A549 (cell line): ENCODE measurements around the gene SLC5A10. TPM values are rescaled to one million over a fixed set of nuclear protein-coding genes. Genes with fewer than 3 reads are reported as not detected.

ENCODE experiments used
- ATAC-seq, 2 experiments: fragments of 200-7000 bp in 1 of 2; fragments of >200 bp in 1 of 2; cut with Nextera tagmentation in 1 of 2; cut with Tn5 transposase in 1 of 2; 3 replicates each; pipeline versions ENCODE4 v1.8.0 to v1.9.1; 2018 to 2020; ENCODE audit warnings: mild to moderate bottlenecking in 1 of 2, moderate library complexity in 1 of 2
- CTCF ChIA-PET: fragments of 300-600 bp; sonication (Branson Sonifier 250); formaldehyde crosslinking; extraction: SDS; loops from one replicate; lab custom pipeline; 2021; ENCODE audit warnings: antibody characterized with exemption, inconsistent platforms; lab: Yijun Ruan, JAX
- POLR2A ChIA-PET: fragments of 350-600 bp; formaldehyde crosslinking; extraction: SDS; loops from one replicate; lab custom pipeline; 2021; ENCODE audit warnings: antibody characterized with exemption, inconsistent platforms; lab: Yijun Ruan, JAX
- DNase-seq, 2 experiments: peaks; one replicate each; pipeline versions ENCODE4 v3.0.0 to v3.0.0-alpha.2; 2011 to 2016; ENCODE audit warnings: low read depth in 1 of 2, low spot score in 1 of 2
- FAIRE-seq: peaks from 2 replicates; lab custom pipeline; 2011; peaks lifted over from hg19 to GRCh38; lab: Jason Lieb, UNC
- H3K27ac ChIP-seq, 2 experiments: fragments of >200 bp; sonication (Bioruptor Twin); formaldehyde crosslinking; 3 replicates each; pipeline ENCODE4 v1.5.1; 2016 to 2017
- H3K4me1 ChIP-seq: fragments of >200 bp; sonication (Bioruptor Twin); formaldehyde crosslinking; 3 replicates; pipeline ENCODE4 v1.6.1; 2016
- H3K4me2 ChIP-seq: fragments of >200 bp; sonication (Bioruptor Twin); formaldehyde crosslinking; 3 replicates; pipeline ENCODE4 v1.6.1; 2016
- H3K4me3 ChIP-seq: fragments of >200 bp; sonication (Bioruptor Twin); formaldehyde crosslinking; 3 replicates; pipeline ENCODE4 v1.5.1; 2016
- H3K9me3 ChIP-seq: fragments of >200 bp; sonication (Bioruptor Twin); formaldehyde crosslinking; 3 replicates; pipeline ENCODE4 v1.6.1; 2016
- CBX2 ChIP-seq: fragments of 200-600 bp; sonication (generic); IDR thresholded peaks from 2 replicates; pipeline ENCODE4 v1.6.1; 2016; ENCODE audit warnings: low read depth, mild to moderate bottlenecking, borderline replicate concordance
- CBX8 ChIP-seq: fragments of 200-600 bp; sonication (generic); IDR thresholded peaks from 2 replicates; pipeline ENCODE4 v1.6.1; 2016
- CTCF ChIP-seq: fragments of >200 bp; sonication (Bioruptor Twin); formaldehyde crosslinking; IDR thresholded peaks from 3 replicates; pipeline ENCODE4 v1.5.1; 2016
- EHF ChIP-seq: fragments of 250-450 bp; sonication (Bioruptor Pico); IDR thresholded peaks from 2 replicates; pipeline ENCODE4 v1.5.0; 2020; ENCODE audit warnings: mild to moderate bottlenecking
- EP300 ChIP-seq, 2 experiments: fragments of >200 bp; sonication (Bioruptor Twin); formaldehyde crosslinking; IDR thresholded peaks; 2 replicates in 1 of 2; 3 replicates in 1 of 2; pipeline ENCODE4 v1.6.1; 2016 to 2017
- FOSL2 ChIP-seq, 2 experiments: fragments of 450-650 bp in 1 of 2; fragments of >200 bp in 1 of 2; sonication (Bioruptor Twin) in 1 of 2; formaldehyde crosslinking; IDR thresholded peaks; 2 replicates each; pipeline versions ENCODE4 v1.5.0 to v1.6.1; 2016 to 2020; ENCODE audit warnings: mild to moderate bottlenecking in 1 of 2, moderate library complexity in 1 of 2
- FOXS1 ChIP-seq: fragments of 250-450 bp; sonication (Bioruptor Pico); IDR thresholded peaks from 2 replicates; pipeline ENCODE4 v1.5.0; 2020; ENCODE audit warnings: mild to moderate bottlenecking, moderate library complexity
- GATA3 ChIP-seq: IDR thresholded peaks from 2 replicates; pipeline ENCODE4 v1.6.1; 2012; ENCODE audit warnings: borderline replicate concordance
- HOXA7 ChIP-seq: fragments of 250-450 bp; sonication (Bioruptor Pico); IDR thresholded peaks from 2 replicates; pipeline ENCODE4 v1.5.0; 2020; ENCODE audit warnings: mild to moderate bottlenecking, moderate library complexity
- HOXB13 ChIP-seq: fragments of 250-450 bp; sonication (Bioruptor Pico); IDR thresholded peaks from 2 replicates; pipeline ENCODE4 v1.5.0; 2020; ENCODE audit warnings: low read depth, mild to moderate bottlenecking, moderate library complexity
- HOXB5 ChIP-seq: fragments of 250-450 bp; sonication (Bioruptor Pico); IDR thresholded peaks from 2 replicates; pipeline ENCODE4 v1.5.0; 2020; ENCODE audit warnings: mild to moderate bottlenecking, moderate library complexity
- JUN ChIP-seq, 2 experiments: fragments of >200 bp; sonication (Bioruptor Twin); formaldehyde crosslinking; IDR thresholded peaks; 2 replicates in 1 of 2; 3 replicates in 1 of 2; pipeline ENCODE4 v1.6.1; 2016 to 2017
- JUNB ChIP-seq: fragments of >200 bp; sonication (Bioruptor Twin); formaldehyde crosslinking; IDR thresholded peaks from 2 replicates; pipeline ENCODE4 v1.6.1; 2016
- KDM5A ChIP-seq: fragments of 200-600 bp; sonication (generic); IDR thresholded peaks from 2 replicates; pipeline ENCODE4 v1.6.1; 2016; ENCODE audit warnings: antibody characterized with exemption, mild to moderate bottlenecking
- MAX ChIP-seq: IDR thresholded peaks from 2 replicates; pipeline ENCODE4 v1.6.1; 2012
- MAZ ChIP-seq: fragments of 150-350 bp; IDR thresholded peaks from 2 replicates; pipeline ENCODE4 v1.6.1; 2014; ENCODE audit warnings: antibody characterized with exemption, low read depth, low read length, borderline replicate concordance
- MYC ChIP-seq: IDR thresholded peaks from 2 replicates; pipeline ENCODE4 v1.6.1; 2012; ENCODE audit warnings: mild to moderate bottlenecking, inconsistent platforms, low read length, improper control_type of control experiment, borderline replicate concordance
- NFE2L2 ChIP-seq: fragments of 150-350 bp; conservative IDR thresholded peaks from 2 replicates; pipeline ENCODE4 v1.6.1; 2014; ENCODE audit warnings: low read length
- PBX3 ChIP-seq: IDR thresholded peaks from 2 replicates; pipeline ENCODE4 v1.6.1; 2012
- POLR2A ChIP-seq: IDR thresholded peaks from 2 replicates; pipeline ENCODE4 v1.6.1; 2012; ENCODE audit warnings: mild to moderate bottlenecking, low read length
- RCOR1 ChIP-seq: fragments of 150-350 bp; IDR thresholded peaks from 2 replicates; pipeline ENCODE4 v1.6.1; 2014; ENCODE audit warnings: antibody characterized with exemption, low read length, low read depth
- TP53 ChIP-seq: fragments of 250-450 bp; sonication (Bioruptor Pico); IDR thresholded peaks from 2 replicates; pipeline ENCODE4 v1.5.0; 2021; ENCODE audit warnings: mild to moderate bottlenecking, moderate library complexity
- ZFP36 ChIP-seq: fragments of 450-650 bp; IDR thresholded peaks from 2 replicates; pipeline ENCODE4 v1.6.1; 2014; ENCODE audit warnings: borderline replicate concordance; ENCODE audit not compliant: partially characterized antibody
- WGBS: methylation state at CpG from one replicate; pipeline ENCODE4 v1.1.6; 2017; ENCODE audit errors: missing lambda C conversion rate; 5-methylcytosine and 5-hydroxymethylcytosine counted together
- polyA plus RNA-seq, 4 experiments: library from polyadenylated mRNA; depleted of rRNA in 3 of 4; stranded (reverse); fragments of >200 nt; fragmentation: RNase III in 1 of 4; extraction: RNeasy Plus Mini Kit Qiagen cat#74134 plus additional on column Dnase treatment in 1 of 4; gene quantifications; 2 replicates in 3 of 4; 3 replicates in 1 of 4; pipeline ENCODE4 v1.2.3, GENCODE V29; 2011 to 2017

SLC5A10 gene
- polyA plus RNA-seq, 2 of the 4 experiments (the other 2 are of a cell fraction) = 0.15 to 0.28 TPM

- peak overlapping the region; percentile 45 for H3K4me2 ChIP-seq
- ChIA-PET CTCF (interaction anchor here (13.6 kb wide), 1 partner anchor 49 kb away, joined by 110 read pairs; no protein-coding TSS in a partner anchor), POLR2A (no interaction called here)
- whole genome bisulfite sequencing = 28% methylated on average over 11 of the region's 11 CpGs
- ATAC-seq (peak; percentile 73 to 82), FAIRE-seq (peak; percentile 90), DNase-seq (peak; percentile 65 to 85)
- H3K9me3 ChIP-seq = peaks cover 8% of the 10 kb centered on the region; the same call in 2 of the 3 replicates
- TF ChIP-seq NFE2L2 (no peak), GATA3 (peak; percentile 35; the same call in 1 of the 2 replicates), FOSL2 (IDR thresholded peaks at IDR 0.05) (no peak), FOSL2 (CRISPR knock-in tag; IDR thresholded peaks at IDR 0.05) (peak; percentile 75; the same call in 1 of the 2 replicates), JUN (IDR thresholded peaks at IDR 0.05) (peak; percentile 63 to 64; a peak in 2 of 5 replicates), MAX (peak; percentile 51; the same call in 1 of the 2 replicates), MAZ (no peak), EP300 (IDR thresholded peaks at IDR 0.05) (peak in 1 of 2 experiments; percentile 54; a peak in 1 of 5 replicates)
- peaks cover 30% of the 10 kb centered on the region for H3K4me1 ChIP-seq
- no peak overlapping the region for H3K4me3 ChIP-seq
- peak overlapping the region; percentile 75 to 85 for H3K27ac ChIP-seq
Measured at GRCh38 chr17:19010729-19011505, 59.0 kb downstream of the SLC5A10 start.

GRCh38 chr17:19011581-19011980 is 59.6 kb downstream of the SLC5A10 start:
- Histone ChIP-seq H3K4me2 (peak overlapping the region; percentile 45), H3K9me3 (peaks cover 4% of the 10 kb centered on the region; the same call in 2 of the 3 replicates), H3K27ac (peak overlapping the region; percentile 75 to 85), H3K4me3 (no peak overlapping the region), H3K4me1 (peaks cover 30% of the 10 kb centered on the region)
- POLR2A ChIA-PET = no interaction called here
- 78% methylated on average over 6 of the region's 6 CpGs for WGBS
- no peak for DNase-seq
- TF ChIP-seq ZFP36 = no peak
- no peak for TF ChIP-seq RCOR1
- no peak for TF ChIP-seq MAX
- no peak for TF ChIP-seq TP53 (CRISPR knock-in tag)
- no peak for TF ChIP-seq PBX3
- TF ChIP-seq FOXS1 (CRISPR knock-in tag) = no peak
- no peak for TF ChIP-seq HOXB5 (CRISPR knock-in tag)
- no peak for TF ChIP-seq CBX2
- no peak for TF ChIP-seq CTCF
- TF ChIP-seq, all 56 proteins: peak for 0
- ATAC-seq (no peak; a peak in 1 of 6 replicates), FAIRE-seq (no peak)
- CTCF ChIA-PET = interaction anchor here (0.8 to 13.6 kb wide), 2 partner anchors 34 to 50 kb away, joined by 3 to 110 read pairs; no protein-coding TSS in a partner anchor

GRCh38 chr17:19012171-19013080 is 60.5 kb downstream of the SLC5A10 start:
- CTCF ChIA-PET = interaction anchor here (0.8 to 13.6 kb wide), 2 partner anchors 35 to 51 kb away, joined by 3 to 110 read pairs; no protein-coding TSS in a partner anchor
- no peaks in the 10 kb centered on the region for H3K9me3 ChIP-seq
- TF ChIP-seq MYC = no peak
- no peak for TF ChIP-seq EHF (CRISPR knock-in tag)
- no peak for TF ChIP-seq HOXB13 (CRISPR knock-in tag)
- TF ChIP-seq PBX3 = no peak
- no peak for TF ChIP-seq JUNB
- no peak for TF ChIP-seq CBX8
- no peak for TF ChIP-seq KDM5A
- TF ChIP-seq HOXA7 = no peak
- no peak for TF ChIP-seq POLR2A
- TF ChIP-seq, all 56 proteins: peak for 0
- H3K4me2 ChIP-seq = peak overlapping the region; percentile 45; the same call in 1 of the 3 replicates
- H3K4me3 ChIP-seq = no peak overlapping the region
- ATAC-seq = no peak
- no peak for FAIRE-seq
- peaks cover 30% of the 10 kb centered on the region for H3K4me1 ChIP-seq
- H3K27ac ChIP-seq = peak overlapping the region; percentile 75 to 85
- POLR2A ChIA-PET = no interaction called here
- DNase-seq = no peak
- WGBS = 86% methylated on average over 22 of the region's 22 CpGs
